Measurements from ENCODE around the gene FSTL4. TPM values are rescaled to one million over a fixed set of nuclear protein-coding genes. Genes with fewer than 3 reads are reported as not detected.

The FSTL4 gene
- polyA plus RNA-seq, 3 donors: not detected

GRCh38 chr5:133297293-133297692 is 315.0 kb downstream of the FSTL4 start:
- H2AFZ ChIP-seq (ENCODE audit: insufficient read depth, low read depth, low read length, poor library complexity, severe bottlenecking): no peak overlapping the region
- H3K27ac ChIP-seq (ENCODE audit: low read depth in 1 of 2, low read length in 2 of 2): no peak overlapping the region
- Mint-ChIP-seq H3K9me3 (no peaks in the 10 kb centered on the region), H3K4me1 (no peaks in the 10 kb centered on the region), H3K27me3 (ENCODE audit: low read depth in 3 of 3) (peaks cover 0 to 5% (median 2%) of the 10 kb centered on the region in 3 donors), H3K27ac (no peak overlapping the region), H3K4me3 (no peak overlapping the region), H3K36me3 (no peaks in the 10 kb centered on the region)
- TF ChIP-seq CTCF (IDR thresholded peaks at IDR 0.05): no peak
- no peak overlapping the region for H3K4me2 ChIP-seq (replicated peaks; ENCODE audit: extremely low read depth, low read length, poor library complexity, severe bottlenecking)
- no peak overlapping the region for H3K4me3 ChIP-seq (replicated peaks in 1 of 3; ENCODE audit: low read depth in 2 of 3, low read length in 3 of 3)
- no peaks in the 10 kb centered on the region for H3K79me2 ChIP-seq (ENCODE audit: insufficient read depth, low read length)
- 83% methylated on average over 2 of the region's 5 CpGs for WGBS (ENCODE audit: insufficient coverage)
- no peaks in the 10 kb centered on the region for H3K4me1 ChIP-seq (ENCODE audit: control insufficient read depth in 1 of 2, insufficient read depth in 2 of 2, low read length in 2 of 2)
- no peaks in the 10 kb centered on the region for H3K9me3 ChIP-seq (replicated peaks in 1 of 2; ENCODE audit: control insufficient read depth in 1 of 2, insufficient read depth in 1 of 2, low read length in 2 of 2)
- no peak for DNase-seq
- no peaks in the 10 kb centered on the region for H3K27me3 ChIP-seq (ENCODE audit: control insufficient read depth in 2 of 2, insufficient read depth in 2 of 2, low read length in 2 of 2)
- no peaks in the 10 kb centered on the region for H4K20me1 ChIP-seq (ENCODE audit: insufficient read depth, low read length)
- intact Hi-C loops (cut with micrococcal nuclease): no loop called here
- no peak overlapping the region for H3K9ac ChIP-seq (ENCODE audit: insufficient read depth, low read length, poor library complexity, severe bottlenecking)
- H3K36me3 ChIP-seq (replicated peaks in 1 of 2; ENCODE audit: control insufficient read depth in 1 of 2, insufficient read depth in 2 of 2, low read length in 2 of 2): no peaks in the 10 kb centered on the region

GRCh38 chr5:133296624-133297023 is 315.7 kb downstream of the FSTL4 start:
- Histone ChIP-seq H4K20me1 (ENCODE audit: insufficient read depth, low read length) (no peaks in the 10 kb centered on the region), H3K9me3 (replicated peaks in 1 of 2; ENCODE audit: control insufficient read depth in 1 of 2, insufficient read depth in 1 of 2, low read length in 2 of 2) (no peaks in the 10 kb centered on the region), H3K9ac (ENCODE audit: insufficient read depth, low read length, poor library complexity, severe bottlenecking) (no peak overlapping the region), H3K4me2 (replicated peaks; ENCODE audit: extremely low read depth, low read length, poor library complexity, severe bottlenecking) (no peak overlapping the region), H3K27ac (ENCODE audit: low read depth in 1 of 2, low read length in 2 of 2) (no peak overlapping the region), H3K4me1 (ENCODE audit: control insufficient read depth in 1 of 2, insufficient read depth in 2 of 2, low read length in 2 of 2) (no peaks in the 10 kb centered on the region), H3K4me3 (replicated peaks in 1 of 3; ENCODE audit: low read depth in 2 of 3, low read length in 3 of 3) (no peak overlapping the region), H3K79me2 (ENCODE audit: insufficient read depth, low read length) (no peaks in the 10 kb centered on the region), H3K36me3 (replicated peaks in 1 of 2; ENCODE audit: control insufficient read depth in 1 of 2, insufficient read depth in 2 of 2, low read length in 2 of 2) (no peaks in the 10 kb centered on the region), H2AFZ (ENCODE audit: insufficient read depth, low read depth, low read length, poor library complexity, severe bottlenecking) (no peak overlapping the region), H3K27me3 (ENCODE audit: control insufficient read depth in 2 of 2, insufficient read depth in 2 of 2, low read length in 2 of 2) (no peaks in the 10 kb centered on the region)
- Mint-ChIP-seq H3K27me3 (ENCODE audit: low read depth in 3 of 3) (peaks cover 0 to 5% (median 2%) of the 10 kb centered on the region in 3 donors), H3K27ac (no peak overlapping the region), H3K4me3 (no peak overlapping the region), H3K4me1 (no peaks in the 10 kb centered on the region), H3K36me3 (no peaks in the 10 kb centered on the region), H3K9me3 (no peaks in the 10 kb centered on the region)
- WGBS (ENCODE audit: insufficient coverage): 90% methylated on average over 2 of the region's 5 CpGs
- TF ChIP-seq CTCF (IDR thresholded peaks at IDR 0.05): no peak
- no peak for DNase-seq
- intact Hi-C loops (cut with micrococcal nuclease): no loop called here

Data from CD14-positive monocyte (primary cell).